Fibroblast of skin of left quadriceps (primary cell): Measurements from ENCODE around the gene VILL.

Source experiments
- DNase-seq, 2 experiments: peaks; one replicate each; pipeline ENCODE4 v3.0.0-alpha.2; 2013; ENCODE audit warnings: low read depth in 2 of 2

Gene VILL

GRCh38 chr3:37990527-37990926 is at the start of gene VILL:
TSS of gene VILL (plus strand) at chr3:37990786. CDS start at chr3:37993673, 2,887 bp downstream.
- DNase-seq: no peak

GRCh38 chr3:37941608-37942508 is 48.7 kb upstream of the VILL start:
- no peak for DNase-seq

- no peak for DNase-seq
Measured at GRCh38 chr3:37942646-37943045, 47.9 kb upstream of the VILL start.

GRCh38 chr3:37943126-37943525 is 47.5 kb upstream of the VILL start:
- no peak for DNase-seq

- no peak for DNase-seq
Measured at GRCh38 chr3:37943631-37944314, 46.8 kb upstream of the VILL start.

GRCh38 chr3:37944391-37944842 is 46.2 kb upstream of the VILL start:
- no peak for DNase-seq

GRCh38 chr3:37945156-37945806 is 45.3 kb upstream of the VILL start:
- DNase-seq: no peak

GRCh38 chr3:37945807-37946530 is 44.6 kb upstream of the VILL start:
- no peak for DNase-seq

GRCh38 chr3:37946531-37946889 is 44.1 kb upstream of the VILL start:
- no peak for DNase-seq

- DNase-seq: no peak
Measured at GRCh38 chr3:37949866-37950265, 40.7 kb upstream of the VILL start.

GRCh38 chr3:37952564-37952963 is 38.0 kb upstream of the VILL start:
- no peak for DNase-seq

GRCh38 chr3:37953226-37953625 is 37.4 kb upstream of the VILL start:
- no peak for DNase-seq

- no peak for DNase-seq
Measured at GRCh38 chr3:37953707-37954394, 36.7 kb upstream of the VILL start.

- no peak for DNase-seq
Measured at GRCh38 chr3:37954881-37955280, 35.7 kb upstream of the VILL start.

GRCh38 chr3:37955918-37956707 is 34.5 kb upstream of the VILL start:
- no peak for DNase-seq

- no peak for DNase-seq
Measured at GRCh38 chr3:37956723-37957538, 33.7 kb upstream of the VILL start.

GRCh38 chr3:37957539-37957936 is 33.0 kb upstream of the VILL start:
- DNase-seq: no peak

GRCh38 chr3:37961622-37962431 is 28.8 kb upstream of the VILL start:
- no peak for DNase-seq

- peak; percentile 28 to 33 for DNase-seq
Measured at GRCh38 chr3:37963016-37963415, 27.6 kb upstream of the VILL start.
